Glomerular visceral epithelial cell (primary cell): ENCODE data around the gene UTRN.

ENCODE experiments used
- DNase-seq: peaks from one replicate; pipeline ENCODE4 v3.0.0-alpha.2; 2016; ENCODE audit errors: extremely low spot score

UTRN gene

GRCh38 chr6:144283646-144284477 lies 1.3 kb upstream of the UTRN start:
- DNase-seq, result peak; percentile 24

GRCh38 chr6:144284478-144284782 lies 705 bp upstream of the UTRN start:
- DNase-seq, result no peak

GRCh38 chr6:144285548-144285797 lies 338 bp downstream of the UTRN start:
- no peak for DNase-seq

GRCh38 chr6:144285798-144286502 lies 815 bp downstream of the UTRN start:
- peak; percentile 83 for DNase-seq

- DNase-seq, result peak; percentile 89
Measured at GRCh38 chr6:144286503-144287393, 1.6 kb downstream of the UTRN start.

GRCh38 chr6:144289006-144289405 lies 3.9 kb downstream of the UTRN start:
- no peak for DNase-seq

GRCh38 chr6:144292372-144292771 lies 7.2 kb downstream of the UTRN start:
- no peak for DNase-seq

- peak; percentile 69 for DNase-seq
Measured at GRCh38 chr6:144294016-144294415, 8.9 kb downstream of the UTRN start.

- DNase-seq, result peak; percentile 36
Measured at GRCh38 chr6:144295211-144295610, 10.1 kb downstream of the UTRN start.

- DNase-seq, result no peak
Measured at GRCh38 chr6:144295981-144296767, 11.0 kb downstream of the UTRN start.

GRCh38 chr6:144296973-144297372 lies 11.8 kb downstream of the UTRN start:
- no peak for DNase-seq

GRCh38 chr6:144297511-144298100 lies 12.5 kb downstream of the UTRN start:
- no peak for DNase-seq

- no peak for DNase-seq
Measured at GRCh38 chr6:144298194-144298593, 13.1 kb downstream of the UTRN start.

- no peak for DNase-seq
Measured at GRCh38 chr6:144298916-144299315, 13.8 kb downstream of the UTRN start.

GRCh38 chr6:144302701-144303372 lies 17.7 kb downstream of the UTRN start:
- DNase-seq, result no peak

- DNase-seq, result no peak
Measured at GRCh38 chr6:144304223-144304848, 19.2 kb downstream of the UTRN start.

- no peak for DNase-seq
Measured at GRCh38 chr6:144305567-144305966, 20.4 kb downstream of the UTRN start.

GRCh38 chr6:144305985-144306384 lies 20.9 kb downstream of the UTRN start:
- DNase-seq, result peak; percentile 46

- DNase-seq, result no peak
Measured at GRCh38 chr6:144307880-144308279, 22.7 kb downstream of the UTRN start.

GRCh38 chr6:144310765-144311164 lies 25.6 kb downstream of the UTRN start:
- DNase-seq, result no peak
